SHP77 (cell line): Measurements from ENCODE around the gene GRB14.
"Not testable (repeated sequence)": the region's sequence is repeated elsewhere in the genome, so short reads cannot be mapped to it uniquely, and the experiment has no call there.

ENCODE experiments used
- DNase-seq, 2 experiments: peaks; one replicate each; lab custom pipeline; 2025; lab: John Stamatoyannopoulos, UW

Gene GRB14

GRCh38 chr2:164558450-164558849, 62.8 kb downstream of the GRB14 start:
- no peak for DNase-seq

DNA sequence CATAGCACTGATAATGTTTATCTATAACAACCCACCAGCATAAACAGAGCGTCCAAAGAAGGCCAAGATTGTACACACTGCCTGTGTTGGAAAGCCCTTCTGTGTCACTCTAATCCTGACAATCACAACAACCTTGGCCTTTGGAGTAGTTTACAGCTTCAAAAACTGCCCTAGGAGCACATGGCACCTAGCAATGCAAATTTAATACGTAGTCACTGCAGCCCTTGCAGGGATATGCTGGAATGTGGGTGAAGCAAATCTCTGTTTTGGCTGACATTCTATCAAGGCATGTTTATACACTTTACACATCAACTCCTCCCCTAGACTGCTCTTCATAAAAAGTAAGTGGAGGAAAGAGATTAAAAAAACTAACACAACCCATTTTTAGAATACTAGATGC, 66.8 kb downstream of the GRB14 start:
- DNase-seq: no peak

DNA sequence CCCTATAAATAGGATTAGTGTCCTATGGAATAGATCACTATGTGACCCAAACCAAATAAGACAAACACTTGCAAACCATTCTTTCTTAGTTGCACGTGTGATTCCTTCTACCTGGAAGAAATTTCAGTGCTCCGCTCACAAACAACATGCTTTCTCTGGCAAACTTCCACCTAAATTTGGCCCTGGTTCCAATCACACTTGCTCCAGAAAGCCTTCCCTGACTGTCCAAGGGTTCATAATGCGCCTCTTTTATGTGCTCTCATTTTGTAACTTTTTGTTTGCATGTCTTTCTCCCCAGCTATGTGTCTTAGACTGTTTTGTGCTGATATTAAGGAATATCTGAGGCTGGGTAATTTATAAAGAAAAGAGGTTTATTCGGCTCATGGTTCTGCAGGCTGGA, 69.8 kb downstream of the GRB14 start:
- no peak for DNase-seq

GRCh38 chr2:164549705-164550104, 71.6 kb downstream of the GRB14 start:
- not testable (repeated sequence) for DNase-seq

DNA sequence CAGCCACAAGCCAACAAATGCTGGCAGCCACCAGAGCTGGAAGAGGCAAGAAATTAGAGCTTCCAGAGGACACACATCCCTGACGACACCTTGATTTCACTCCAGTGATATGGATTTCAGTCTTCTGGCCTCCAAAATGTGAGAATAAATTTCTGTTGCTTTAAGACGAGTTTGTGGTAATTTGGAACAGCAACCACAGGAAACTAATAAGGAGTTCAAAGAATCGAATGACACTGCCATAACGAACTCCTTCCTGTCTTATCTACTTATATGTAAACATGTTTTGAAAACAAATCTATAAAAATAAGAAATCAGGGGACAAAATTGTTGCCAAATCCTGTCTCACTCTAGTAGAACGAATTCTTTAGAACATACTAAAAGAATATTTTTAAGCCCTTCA, 75.8 kb downstream of the GRB14 start:
- DNase-seq: no peak

DNA sequence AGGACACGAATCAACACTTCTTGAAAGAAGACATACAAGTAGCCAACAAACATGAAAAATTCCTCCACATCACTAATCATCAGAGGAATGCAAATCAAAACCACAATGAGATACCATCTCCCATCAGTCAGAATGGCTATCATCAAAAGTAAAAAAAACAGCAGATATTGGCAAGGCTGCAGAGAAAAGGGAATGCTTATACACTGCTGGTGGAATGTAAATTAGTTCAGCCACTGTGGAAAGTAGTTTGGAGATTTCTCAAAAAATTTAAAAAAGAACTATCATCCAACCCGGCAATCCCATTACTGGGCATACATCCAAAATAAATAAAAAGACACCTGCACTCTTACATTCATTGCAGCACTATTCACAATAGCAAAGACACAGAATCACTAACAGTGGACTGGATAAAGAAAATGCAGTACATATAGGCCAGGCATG, 78.7 kb downstream of the GRB14 start:
- DNase-seq: peak in 1 of 2 experiments; percentile 10

- peak in 1 of 2 experiments; percentile 3 for DNase-seq
Observed at GRCh38 chr2:164538240-164538866, 82.9 kb downstream of the GRB14 start.

- DNase-seq: no peak
Observed at GRCh38 chr2:164535280-164536025, 85.8 kb downstream of the GRB14 start.

GRCh38 chr2:164530464-164530863, 90.8 kb downstream of the GRB14 start:
- no peak for DNase-seq

DNA sequence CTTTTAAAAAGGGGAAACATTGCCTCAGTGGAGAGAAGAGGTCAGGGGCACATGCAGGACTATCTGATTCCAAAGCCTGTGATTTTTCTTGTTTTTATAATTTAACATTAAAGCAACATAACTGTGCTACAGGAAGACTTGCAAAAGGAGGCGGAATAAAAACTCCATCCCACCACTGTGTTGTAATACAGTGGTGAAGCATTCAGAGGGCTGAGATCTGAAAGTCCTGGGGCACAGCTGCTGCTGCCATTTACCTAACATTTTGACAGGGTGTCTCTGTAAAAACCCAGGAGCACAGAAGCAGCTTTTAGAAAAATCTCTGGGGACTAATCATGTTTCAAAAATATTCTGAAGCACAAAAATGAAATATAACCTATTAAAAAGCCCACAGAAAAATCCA, 97.6 kb downstream of the GRB14 start:
- DNase-seq: no peak

GRCh38 chr2:164523009-164523408, 98.3 kb downstream of the GRB14 start:
- DNase-seq: no peak

- no peak for DNase-seq
Observed at GRCh38 chr2:164522561-164522981, 98.7 kb downstream of the GRB14 start.

DNA sequence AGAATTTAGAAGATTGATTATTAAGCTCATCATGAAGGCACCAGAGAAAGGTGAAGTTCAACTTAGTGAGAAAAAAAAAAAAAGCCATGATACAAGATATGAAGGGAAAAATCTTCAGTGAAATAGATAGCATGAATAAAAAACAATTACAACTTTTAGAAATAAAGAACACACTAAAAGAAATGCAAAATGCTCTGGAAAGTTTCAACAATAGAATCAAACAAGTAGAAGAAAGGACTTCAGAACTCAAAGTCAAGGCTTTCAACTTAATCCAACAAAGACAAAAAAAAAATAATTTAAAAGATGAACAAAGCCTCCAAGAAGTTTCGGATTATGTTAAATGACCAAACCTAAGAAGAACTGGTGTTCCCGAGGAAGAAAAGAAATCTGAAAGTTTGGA, 105.5 kb downstream of the GRB14 start:
- DNase-seq: no peak

GRCh38 chr2:164515030-164515429, 106.3 kb downstream of the GRB14 start:
- peak in 1 of 2 experiments; percentile 25 for DNase-seq

GRCh38 chr2:164514491-164514890, 106.8 kb downstream of the GRB14 start:
- no peak for DNase-seq

GRCh38 chr2:164512871-164513270, 108.4 kb downstream of the GRB14 start:
- no peak for DNase-seq

DNA sequence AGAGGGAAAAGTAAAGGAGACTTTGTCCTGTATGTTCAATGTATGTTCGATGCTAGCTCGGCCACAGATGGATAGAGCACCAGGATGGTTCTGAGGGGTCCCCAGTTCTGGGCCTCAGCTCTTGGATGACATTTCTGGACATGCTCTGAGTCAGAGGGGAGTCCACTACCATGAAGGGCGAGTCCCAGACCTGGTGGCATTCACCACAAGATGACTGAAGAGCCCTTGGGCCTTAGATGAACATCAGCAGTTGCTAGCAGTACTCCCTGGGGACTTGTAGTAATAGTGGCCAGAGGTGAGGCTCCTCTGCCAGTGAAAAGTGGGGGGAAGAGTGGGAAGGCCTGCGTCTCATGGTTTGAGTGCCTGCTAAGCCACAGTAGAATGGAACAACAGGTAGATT, 109.5 kb downstream of the GRB14 start:
- DNase-seq: no peak

DNA sequence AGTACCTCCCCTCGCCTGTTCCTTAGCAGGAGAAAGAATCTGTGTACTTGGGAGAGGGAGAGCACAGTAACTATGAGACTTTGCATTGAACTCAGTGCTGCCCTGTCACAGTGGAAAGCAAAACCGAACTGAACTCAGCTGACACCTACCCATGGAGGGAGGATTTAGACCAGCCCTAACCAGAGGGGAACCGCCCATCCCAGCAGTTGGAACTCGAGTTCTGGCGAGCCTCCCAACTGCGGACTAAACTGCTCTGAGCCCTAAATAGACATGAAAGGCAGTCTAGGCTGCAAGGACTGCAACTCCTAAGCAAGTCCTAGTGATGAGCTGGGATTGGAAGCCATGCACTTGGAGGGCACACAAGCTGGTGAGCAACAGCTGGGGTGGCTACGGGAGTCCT, 110.4 kb downstream of the GRB14 start:
- DNase-seq: no peak

DNA sequence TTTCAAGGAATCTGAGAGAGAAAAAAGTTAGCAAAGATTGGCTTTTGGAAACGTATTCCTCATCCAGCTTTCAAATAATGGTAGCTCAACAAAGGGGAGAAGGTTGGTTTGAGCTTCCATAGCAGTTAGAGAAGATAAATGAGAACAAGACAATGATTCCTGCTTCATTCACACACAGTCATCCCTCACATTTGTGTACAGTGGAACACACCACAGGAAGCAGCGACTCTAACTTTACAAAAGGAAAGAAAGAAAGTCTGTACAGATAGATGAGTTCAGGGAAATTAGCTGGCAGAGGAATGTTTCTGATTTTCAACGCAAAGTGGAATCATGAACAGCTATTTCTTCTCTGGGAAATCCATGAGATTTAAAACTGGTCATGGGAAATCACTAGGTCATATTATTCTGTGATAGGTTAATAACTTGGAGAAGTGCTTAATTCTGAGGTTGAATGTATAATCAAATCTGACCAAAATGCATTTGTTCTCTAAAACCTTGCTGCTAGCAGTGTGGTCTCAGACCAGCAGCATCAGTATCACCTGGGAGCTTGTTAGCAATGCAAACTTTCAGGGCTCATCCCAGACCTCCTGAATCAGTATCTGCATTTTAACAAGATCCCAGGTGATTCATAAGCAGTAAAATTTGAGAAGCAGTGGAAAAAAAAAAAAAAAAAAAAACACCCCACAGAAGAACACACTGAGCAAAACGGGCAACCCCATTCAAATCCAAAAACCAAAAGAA, 112.0 kb downstream of the GRB14 start:
- DNase-seq: no peak

DNA sequence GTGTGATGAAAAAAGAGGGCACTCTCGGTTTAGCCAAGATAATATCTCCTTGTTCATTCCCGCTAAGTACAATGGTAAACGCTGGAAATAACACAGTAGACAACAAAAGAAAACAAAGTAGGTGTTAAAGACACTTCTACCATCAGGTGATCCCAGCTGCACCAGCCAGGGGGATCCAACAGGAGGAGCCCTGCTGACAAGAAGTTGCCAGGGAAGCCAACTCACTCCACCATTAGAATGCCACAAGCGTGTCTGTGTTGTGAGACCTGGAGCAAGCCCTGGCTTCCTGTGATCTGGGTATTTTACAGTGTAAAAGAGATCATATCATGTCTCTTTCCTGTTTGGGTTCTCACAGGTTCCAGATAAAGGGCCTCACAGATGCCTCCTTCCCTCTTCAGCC, 117.0 kb downstream of the GRB14 start:
- DNase-seq: no peak

- DNase-seq: no peak
Observed at GRCh38 chr2:164498836-164499235, 122.4 kb downstream of the GRB14 start.

DNA sequence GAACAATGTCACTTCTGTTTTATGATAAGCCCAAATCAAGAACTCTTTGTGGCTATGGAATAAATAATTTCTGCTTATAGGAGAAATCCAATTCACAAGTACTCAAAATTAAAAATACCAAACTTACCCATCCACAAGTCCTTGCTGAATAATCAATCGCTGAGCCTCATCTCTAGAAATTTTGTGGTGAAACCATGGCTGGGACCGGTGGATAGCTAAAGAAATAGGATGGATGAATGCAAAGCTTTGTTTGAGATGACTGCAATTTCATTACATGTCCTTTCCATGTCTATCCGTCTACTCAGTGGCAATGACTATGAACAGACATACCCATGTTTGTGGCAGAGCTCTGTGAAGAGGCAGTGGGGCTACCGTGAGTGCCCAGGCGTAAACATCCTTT, 124.4 kb downstream of the GRB14 start:
- no peak for DNase-seq

DNA sequence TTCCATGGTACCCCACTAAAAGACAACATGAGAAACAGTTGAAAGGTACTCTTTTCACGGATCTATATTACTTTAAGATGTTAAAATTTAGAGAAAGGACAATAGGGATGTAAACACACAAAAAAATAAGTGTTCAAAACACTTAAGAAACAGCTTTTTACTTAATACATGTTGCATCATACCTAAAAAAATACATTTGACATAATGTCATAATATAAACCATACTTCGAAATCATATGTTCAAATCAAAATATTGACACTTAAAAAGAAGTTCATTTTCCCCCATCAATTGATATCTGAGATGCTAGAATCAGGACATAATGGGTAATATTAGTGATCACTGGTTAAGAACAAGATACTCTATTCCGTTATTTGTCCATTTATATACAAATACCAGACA, 124.9 kb downstream of the GRB14 start:
- DNase-seq: no peak
